ENCODE results near the gene MPZ.
A peak's percentile ranks its signal among the peaks of the same experiment; 100 is the strongest.
"Not testable (repeated sequence)": the region's sequence is repeated elsewhere in the genome, so short reads cannot be mapped to it uniquely, and the experiment has no call there.

MPZ gene

DNA sequence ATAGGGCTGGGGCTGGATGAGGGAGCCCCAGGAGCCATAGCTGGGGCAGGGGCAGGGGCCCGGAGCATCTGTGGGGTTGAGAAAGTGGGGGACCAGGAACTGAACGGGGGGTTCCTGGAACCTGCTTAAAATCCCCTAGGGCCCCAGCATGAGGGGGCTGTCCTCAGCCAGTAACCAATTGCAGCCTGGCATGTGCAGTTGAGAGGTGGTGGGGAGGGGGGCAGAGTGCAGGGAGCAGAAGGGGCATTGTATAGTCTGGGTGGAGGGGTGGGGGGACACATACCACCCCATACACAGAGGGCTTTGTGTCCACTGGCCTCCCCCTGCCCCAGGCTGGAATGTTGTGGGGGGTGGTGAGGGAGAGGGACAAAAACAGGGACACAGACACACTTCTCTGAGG lies at the start of gene MPZ:
Gene MPZ (minus strand): TSS at position 101 of the 400 bp plus-strand sequence. CDS start 63 bp downstream, at position 38.
- DNase-seq, result no peak

DNA sequence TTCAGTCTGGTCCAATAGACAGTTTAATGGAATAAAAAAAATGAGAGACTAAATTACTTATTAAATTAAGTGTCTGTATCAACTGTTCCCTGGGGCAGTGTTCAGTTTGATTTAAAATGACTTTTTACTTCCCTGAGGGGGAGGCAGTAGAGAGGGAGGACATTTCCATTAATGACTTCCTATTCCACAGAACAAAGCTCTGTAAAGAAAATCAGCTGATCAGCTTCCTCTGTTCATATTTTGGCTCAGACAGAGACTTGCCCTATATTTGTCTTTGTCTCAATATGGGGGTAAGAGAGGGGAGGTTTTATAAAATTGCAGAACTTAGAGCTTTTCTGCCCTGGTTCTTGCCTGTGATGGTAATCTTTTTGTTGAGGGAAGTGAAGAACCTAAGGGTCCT lies 49.5 kb upstream of the MPZ start:
- DNase-seq, result no peak

DNA sequence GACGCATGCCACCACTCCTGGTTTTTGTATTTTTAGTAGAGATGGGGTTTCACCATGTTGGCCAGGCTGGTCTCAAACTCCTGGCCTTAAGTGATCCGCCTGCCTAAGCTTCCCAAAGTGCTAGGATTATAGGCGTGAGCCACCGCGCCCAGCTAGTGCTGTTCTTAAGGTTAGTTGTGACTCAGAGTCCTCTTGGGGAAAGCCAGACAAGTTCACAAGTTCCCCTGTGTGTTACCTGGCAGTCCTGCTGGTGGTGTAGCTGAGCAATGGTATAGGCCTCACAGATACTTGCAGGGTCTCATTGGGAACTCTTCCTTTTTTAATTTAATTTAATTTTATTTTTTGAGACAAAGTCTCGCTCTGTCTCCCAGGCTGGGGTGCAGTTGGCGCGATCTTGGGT lies 47.3 kb upstream of the MPZ start:
- no peak for DNase-seq

DNA sequence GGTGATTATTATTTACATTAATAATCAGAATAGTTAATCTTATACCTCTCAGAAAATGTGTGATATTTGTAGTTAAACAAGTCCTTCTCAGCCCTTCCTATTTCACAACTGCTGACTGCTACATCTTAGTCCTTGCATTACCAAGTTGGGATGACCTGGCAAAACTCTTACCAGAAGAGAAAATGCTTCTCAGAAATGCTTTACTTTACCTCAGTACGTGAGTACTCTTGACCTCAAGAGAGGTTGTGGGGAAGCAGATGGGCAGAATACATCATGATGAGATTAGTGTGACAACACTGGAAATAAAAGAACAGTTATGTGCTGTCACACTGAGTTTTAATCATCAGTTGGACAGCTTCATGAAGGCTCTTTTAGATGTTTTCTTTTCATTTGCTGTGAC lies 41.7 kb upstream of the MPZ start:
- no peak for DNase-seq

DNA sequence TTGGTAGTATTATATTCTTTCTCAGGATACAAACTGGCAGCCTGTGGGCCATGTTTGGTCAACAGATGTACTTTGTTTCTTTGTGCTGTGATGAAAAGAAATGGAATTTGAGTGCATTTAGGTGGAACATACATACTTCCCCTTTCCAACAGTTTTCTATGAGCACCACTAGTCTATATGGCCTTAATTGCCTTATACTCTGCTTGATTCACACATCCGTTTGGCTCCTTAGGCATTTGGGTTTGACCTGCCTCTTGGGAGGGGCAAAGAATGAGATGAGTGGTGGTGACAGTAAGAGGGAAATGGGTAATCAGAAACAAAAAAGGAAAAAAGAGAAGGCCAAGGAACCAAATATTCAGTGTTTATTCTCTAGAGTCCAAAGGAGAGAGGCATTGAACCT lies 40.9 kb upstream of the MPZ start:
- no peak for DNase-seq

DNA sequence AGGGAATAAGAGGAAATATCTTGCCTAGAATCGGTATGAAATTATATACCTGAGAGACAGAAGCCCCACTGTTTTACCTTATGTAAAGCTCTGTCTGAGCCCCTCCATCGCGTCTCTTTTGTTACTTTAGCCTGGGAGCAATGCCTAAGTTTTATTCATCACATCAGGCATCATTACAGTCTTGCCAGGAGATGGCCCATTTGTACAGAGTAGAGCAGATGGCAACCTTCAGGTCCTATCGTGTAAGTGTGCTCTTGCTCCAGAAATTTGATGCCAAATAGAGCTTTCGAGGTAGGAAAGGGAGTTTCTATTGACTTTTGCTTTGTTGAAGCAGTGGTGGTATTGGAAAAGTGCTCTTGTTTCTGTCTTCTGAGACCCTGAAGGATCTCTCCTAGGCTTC lies 33.1 kb upstream of the MPZ start:
- peak; percentile 33 for DNase-seq

DNA sequence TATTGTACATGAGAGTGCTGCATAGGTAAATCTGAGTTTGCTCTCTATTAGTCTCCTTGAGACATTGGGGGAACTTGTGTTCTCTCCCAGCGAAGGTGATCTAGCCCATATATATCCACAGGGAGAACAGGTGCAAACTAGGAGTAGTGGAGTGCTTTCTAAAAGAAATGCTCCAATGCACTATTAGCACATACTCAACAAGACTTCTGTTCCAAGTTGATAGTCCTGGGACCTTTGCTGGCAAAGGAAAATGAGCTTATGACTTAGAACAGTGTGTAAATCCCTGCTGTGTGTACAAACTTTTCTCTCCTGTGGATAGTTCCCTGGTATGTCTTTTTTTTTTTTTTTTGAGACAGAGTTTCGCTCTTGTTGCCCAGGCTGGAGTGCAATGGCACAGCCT lies 32.4 kb upstream of the MPZ start:
- peak; percentile 15 for DNase-seq

DNA sequence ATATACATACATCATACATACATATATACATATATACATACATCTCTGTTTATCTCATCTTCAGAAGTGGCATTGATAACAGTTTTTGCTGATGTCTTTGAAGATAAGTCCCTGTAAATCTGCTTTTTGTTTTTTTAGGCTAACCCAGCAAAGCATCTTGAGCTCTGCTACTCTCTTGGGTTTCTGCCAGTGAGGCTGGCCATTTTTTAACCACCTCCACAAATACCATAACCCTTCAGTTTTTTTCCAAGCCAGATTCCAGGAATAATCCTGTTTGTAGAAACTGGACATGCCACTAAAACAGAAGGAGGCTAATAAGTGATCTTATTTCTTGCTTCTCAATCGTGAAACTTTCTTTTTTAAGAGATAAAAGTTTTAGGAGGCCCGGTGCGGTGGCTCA lies 26.0 kb upstream of the MPZ start:
- no peak for DNase-seq

DNA sequence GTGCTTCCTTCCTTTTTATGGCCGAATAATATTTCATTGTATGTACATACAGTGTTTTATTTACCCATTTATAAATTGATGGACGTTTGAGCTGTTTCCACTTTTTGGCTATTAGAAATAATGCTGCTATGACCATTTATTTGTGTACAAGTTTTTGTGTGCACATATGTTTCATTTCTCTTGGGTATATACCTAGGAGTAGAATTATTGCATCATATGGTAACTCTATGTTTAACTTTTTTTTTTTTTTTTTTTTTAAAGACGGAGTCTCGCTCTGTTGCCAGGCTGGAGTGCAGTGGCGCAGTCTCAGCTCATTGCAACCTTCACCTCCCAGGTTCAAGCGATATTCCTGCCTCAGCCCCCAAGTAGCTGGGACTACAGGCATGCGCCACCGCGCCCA lies 23.4 kb upstream of the MPZ start:
- no peak for DNase-seq

DNA sequence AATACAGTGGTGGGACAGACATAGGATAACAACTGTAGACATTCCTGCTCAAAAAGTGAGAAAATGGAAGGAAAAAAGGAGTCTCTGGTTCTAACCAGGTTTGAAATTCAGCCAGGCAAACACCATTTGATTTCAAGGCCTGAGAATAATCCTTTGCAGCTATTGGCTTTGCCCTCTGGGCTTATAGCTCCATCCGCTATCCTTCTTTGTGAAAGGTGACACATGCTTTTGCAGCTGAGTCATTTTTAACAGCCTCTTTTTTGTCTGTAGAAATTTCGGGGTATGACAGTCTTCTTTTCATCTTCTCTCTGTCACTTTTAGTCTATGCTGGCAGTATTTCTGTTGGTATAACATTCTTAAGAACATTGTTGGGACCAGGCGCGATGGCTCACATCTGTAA lies 20.6 kb upstream of the MPZ start:
- DNase-seq, result no peak

DNA sequence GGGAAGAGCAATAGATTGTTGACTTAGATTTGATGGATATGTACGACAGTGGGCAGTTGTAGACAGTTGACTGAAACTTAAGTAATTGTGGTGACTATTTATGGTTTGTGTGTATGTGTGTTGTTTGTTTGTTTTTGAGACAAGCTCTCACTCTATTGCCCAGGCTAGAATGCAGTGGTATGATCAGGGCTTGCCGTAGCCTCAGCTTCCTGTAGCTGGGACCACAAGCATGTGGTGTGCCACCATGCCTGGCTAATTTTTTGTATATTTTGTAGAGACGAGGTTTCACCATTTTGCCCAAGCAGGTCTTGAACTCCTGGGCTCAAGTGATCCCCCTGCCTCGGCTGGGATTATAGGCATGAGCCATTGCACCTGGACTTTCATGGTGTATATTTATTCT lies 14.3 kb upstream of the MPZ start:
- DNase-seq, result no peak

DNA sequence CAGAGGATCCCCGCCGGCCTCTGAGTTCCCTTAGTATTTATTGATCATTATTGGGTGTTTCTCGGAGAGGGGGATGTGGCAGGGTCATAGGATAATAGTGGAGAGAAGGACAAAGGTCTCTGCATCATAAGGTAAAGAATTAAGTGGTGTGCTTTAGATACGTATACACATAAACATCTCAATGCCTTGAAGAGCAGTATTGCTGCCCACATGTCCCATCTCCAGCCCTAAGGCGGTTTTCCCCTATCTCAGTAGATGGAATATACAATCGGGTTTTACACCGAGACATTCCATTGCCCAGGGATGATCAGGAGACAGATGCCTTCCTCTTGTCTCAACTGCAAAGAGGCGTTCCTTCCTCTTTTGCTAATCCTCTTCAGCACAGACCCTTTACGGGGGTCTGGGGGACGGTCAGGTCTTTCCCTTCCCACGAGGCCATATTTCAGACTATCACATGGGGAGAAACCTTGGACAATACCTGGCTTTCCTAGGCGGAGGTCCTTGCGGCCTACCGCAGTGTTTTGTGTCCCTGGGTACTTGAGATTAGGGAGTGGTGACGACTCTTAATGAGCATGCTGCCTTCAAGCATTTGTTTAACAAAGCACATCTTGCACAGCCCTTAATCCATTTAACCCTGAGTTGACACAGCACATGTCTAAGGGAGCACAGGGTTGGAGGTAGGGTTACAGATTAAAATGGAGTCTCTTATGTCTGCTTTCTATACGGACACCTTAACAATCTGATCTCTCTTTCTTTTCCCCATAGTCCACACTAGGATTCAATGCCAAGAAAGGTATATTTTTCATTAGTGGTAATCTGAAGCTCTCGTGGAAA lies 6.3 kb upstream of the MPZ start:
- DNase-seq, result not testable (repeated sequence)

DNA sequence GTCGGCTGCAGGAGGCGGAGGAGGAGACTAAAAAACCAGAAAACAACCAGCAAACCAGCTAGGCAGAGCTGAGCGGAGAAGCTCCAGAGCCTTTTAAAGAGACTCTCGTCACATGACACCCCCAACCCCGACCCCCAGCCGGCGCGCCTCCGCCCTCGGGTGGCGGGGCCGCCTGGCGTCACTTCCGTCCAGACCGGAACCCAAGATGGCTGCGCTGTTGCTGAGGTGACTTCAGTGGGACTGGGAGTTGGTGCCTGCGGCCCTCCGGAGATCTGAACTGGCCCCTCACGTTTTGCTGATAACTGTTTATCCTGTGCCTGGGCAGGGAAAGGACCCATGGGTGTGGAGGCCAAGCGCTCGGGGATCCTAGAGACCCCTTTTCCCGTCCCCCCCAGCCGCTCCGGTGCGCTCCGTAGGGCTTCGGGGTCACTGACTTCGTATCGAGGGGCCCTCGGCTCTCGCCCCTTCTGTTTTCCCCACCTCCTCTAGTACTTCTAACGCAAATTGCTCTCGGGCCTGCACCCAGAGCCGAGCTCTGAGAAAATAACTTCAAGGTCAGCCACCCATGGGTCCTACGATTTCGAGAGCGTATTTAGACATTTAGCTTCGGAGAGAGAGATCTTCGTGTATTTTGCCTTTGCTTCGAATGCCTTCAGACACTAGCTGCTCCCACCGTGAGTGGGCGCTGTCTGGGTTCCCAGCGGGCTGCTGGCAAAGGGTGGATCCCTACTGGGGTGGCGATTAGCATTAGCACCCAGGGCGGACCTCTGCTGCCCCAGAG lies 4.6 kb upstream of the MPZ start, which contains the start of gene SDHC:
Gene SDHC (plus strand): TSS at position 181 of the 781 bp plus-strand sequence. CDS start 25 bp downstream, at position 206.
- DNase-seq, result peak; percentile 95

DNA sequence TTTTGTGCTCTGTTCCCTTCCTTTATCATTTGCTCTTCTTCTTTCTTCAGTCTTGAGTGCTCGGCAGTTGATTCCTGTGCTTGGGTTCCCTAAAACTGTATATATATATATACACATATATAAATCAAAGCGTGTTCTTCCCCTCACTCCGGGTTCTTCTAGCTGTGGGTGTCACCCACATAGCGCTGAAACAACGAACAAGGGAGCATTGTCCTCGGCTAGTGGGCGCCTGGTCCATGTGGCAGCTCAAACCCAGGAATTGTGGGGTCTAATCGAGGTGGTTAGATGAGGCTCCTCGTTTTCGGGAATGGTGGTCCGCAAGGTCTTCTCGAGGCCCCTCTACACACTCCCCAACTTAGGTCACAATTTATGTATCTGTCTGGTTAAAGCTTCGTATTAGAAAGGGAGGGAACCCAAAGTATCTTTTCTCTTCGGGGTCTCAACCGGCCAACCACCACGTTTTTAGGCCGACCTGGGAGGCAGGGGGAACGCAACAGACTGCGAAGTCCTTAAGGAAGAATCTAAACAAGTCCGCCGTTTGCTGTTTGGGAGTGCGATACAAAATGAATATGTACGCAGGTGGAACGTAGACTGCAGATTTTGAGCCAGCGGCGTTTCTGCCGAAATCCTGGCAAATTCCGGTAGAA lies 3.9 kb upstream of the MPZ start:
- DNase-seq, result peak; percentile 36

DNA sequence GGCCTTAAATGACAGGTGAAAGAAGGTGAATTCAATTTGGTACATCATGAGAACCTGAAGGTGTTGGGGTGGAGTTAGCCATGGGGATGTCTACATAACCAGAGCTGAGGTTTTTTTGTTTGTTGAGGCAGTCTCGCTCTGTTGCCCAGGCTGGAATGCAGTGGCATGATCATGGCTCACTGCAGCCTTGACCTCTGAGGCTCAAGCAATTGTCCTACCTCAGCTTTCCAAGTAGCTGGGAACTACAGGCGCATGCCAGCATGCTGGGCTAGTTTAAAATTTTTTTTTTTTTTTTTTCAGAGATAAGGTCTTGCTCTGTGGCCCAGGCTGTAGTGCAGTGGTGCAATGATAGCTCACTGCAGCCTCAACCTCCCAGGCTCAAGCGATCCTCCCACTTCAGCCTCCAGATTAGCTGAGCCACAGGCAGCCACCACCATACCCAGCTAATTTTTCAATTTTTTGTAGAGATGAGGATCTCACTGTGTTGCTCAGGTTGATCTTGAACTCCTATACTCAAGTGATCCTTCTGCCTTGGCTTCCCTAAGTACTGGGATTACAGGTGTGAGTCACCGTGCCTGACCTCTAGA lies 1.9 kb upstream of the MPZ start:
- DNase-seq, result no peak

DNA sequence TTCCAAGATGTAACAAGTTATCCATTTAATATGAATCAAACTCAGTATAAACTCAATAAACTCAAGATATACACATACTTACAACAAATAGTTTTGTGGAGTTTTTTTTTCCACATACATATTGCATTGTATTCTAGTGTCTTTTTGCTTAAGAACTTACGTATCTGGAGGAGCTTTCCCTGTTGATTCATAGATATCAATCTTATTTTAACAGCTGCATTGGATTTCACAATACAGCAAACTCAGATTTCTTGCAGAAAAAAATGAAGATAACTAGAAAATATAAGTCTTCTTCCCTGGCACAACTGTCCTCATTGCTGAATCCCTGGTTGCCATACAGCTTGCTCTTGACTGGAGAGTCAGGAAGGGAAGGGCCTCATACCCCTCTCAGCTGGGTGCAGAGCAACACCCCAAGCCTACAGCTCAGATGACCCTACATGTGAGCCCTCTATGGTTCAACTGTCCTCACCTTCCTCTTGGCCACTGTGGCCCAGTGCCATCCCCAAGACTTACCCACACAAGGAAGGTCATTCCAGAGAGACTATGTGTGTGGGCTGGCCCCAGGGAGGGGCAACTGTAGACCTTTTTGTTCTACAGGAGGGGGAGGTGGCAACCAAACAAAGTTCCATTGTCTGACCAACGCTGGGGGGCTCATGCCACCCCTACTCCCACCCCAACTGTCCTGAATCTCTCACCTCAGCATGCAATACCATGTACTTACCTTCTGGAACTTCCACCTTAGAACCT lies 1.7 kb downstream of the MPZ start:
- DNase-seq, result no peak

DNA sequence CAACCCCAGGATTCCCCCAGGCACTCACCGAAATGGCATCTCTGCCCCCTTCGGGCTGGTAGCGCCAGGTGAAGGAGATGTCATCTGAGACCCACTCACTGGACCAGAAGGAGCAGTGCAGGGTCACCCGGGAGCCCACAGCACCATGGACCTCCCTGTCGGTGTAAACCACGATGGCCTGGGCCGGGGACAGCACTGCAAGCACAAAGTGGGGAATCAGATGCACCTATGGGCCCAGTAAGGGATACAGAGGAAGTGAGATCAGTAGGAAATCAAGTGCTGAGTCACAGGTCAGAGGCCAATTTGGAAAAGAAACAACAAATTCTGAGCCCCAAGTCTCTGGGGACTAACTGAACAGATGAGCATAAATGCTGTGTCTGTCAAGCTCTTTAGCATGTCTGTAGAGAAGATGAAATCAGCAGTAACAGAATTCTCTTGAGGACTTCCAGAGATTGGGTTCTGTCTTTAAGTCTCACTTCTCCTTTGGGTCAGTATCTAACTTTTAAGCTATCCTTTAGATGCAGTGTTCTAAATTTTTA lies 2.5 kb downstream of the MPZ start:
- peak; percentile 76 for DNase-seq

DNA sequence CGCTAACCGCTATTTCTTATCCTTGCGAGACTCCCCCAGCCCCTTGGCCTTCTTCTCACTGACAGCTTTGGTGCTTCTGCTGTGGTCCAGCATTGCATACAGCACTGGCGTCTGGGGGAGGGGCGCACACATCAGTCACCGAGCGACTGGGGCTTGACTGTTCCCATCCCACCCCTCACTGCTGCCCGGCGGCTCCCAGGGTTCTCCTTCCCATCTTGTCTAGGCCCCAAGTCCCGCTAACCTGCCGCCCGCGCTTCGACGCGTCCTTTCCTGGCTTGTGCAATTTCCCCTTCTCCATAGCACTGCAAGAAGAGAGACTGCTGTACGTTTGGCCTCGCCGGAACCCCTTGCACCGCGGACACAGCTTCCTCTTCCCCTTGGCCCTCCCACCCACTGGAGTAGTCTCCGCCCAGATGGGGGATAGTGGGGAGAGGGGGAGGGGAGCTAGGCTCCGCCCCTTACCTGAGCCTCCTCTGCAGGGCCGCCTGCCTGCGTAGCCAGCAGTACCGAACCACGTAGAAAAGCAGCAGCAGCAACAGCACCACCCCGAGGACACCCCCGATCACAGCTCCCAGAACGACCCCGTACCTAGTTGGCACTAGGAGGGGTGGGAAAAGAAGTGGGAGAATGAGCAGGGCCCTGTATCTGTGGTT lies 3.8 kb downstream of the MPZ start:
- peak; percentile 93 for DNase-seq

DNA sequence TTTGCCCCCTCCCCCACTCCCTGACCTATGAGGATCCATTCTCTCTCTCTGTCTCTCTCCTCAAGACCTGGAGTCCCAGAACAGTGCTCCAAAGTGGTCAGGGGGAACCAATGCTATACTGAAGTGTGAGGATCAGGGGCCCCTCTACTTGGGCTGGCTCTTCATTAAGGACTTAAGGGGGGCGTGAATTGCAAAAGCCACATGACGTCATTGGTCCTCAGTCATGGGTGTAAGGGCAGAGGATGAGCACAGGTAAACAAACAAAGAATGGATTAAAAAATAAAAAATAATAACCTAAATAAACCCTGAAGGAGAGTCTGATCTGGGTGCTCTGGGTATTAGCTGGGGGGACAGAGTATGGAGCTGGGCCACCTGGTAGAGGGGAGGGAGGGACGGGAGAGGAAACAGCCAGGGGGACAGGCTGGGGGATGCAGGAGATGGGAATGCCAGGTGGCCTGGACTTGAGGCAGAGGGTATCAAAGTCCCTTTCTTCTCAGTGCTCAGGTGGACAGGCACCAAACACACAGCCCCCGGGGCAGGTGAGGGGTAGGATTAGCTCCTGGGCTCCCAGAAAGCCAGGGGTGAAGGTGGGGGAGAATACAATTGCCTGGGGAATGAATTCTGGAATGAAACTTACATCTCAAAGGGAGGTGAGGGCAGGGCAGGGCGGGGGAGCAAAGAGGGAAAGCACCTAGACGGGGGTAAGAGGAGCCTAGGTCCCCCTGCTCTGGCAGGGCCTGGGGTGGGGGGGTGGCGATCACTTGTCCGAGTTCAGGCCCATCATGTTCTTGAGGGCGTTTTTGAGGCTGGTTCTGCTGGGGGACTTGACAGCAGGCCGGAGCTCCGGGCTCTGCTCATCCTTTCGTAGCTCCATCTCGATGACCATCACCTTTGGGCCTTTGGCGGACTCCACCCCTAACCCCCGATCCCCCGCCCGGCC lies 4.6 kb downstream of the MPZ start:
- peak; percentile 39 for DNase-seq

DNA sequence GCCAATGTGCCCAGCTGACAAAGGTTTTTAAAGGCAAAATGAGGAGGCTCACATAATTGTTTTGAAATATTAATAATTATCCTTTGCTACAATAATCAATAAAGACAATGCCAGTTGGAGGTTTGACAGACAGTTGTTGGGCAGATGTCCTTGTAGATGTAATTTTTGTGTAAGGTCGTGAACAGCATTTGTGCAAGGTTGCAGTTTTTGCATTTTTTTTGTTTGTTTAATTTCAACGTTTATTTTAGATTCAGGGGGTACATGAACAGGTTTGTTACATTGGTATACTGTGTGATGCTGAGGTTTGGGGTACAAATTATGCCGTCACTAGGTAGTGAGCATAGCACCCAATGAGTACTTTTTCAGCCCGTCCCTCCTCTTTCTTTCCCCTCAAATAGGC lies 9.3 kb downstream of the MPZ start:
- no peak for DNase-seq

DNA sequence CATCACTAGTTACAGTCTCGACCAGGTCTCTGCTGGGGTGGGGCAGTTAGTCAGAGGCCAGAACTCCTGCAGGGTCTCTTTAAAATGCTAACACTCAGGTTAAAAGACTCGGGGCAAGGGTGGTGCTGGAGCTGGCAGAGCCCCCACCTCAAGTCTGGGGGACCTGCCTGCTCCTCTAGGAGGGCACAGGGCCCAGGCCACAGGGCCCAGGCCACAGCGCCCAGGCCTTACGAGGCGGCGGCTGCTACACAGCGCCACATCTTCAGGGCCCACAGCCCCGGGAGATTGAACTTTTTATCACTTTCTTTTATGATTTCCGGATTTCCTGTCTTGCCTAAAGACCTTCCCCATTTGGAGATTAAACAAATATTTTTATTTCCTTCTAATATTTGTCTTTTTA lies 10.4 kb downstream of the MPZ start:
- DNase-seq, result no peak
